Activated CD4-positive, alpha-beta T cell treated with anti-CD3 and anti-CD28 coated beads for 36 hours (primary cell): ENCODE measurements around the gene NAA16. TPM values are rescaled to one million over a fixed set of nuclear protein-coding genes. Genes with fewer than 3 reads are reported as not detected.

Experiments
- ATAC-seq: fragments of 200-7000 bp; cut with Tn5 transposase; one replicate; pipeline ENCODE4 v1.10.0; 2021; ENCODE audit warnings: mild to moderate bottlenecking, moderate library complexity
- CTCF ChIA-PET: fragments of 350-600 bp; sonication (Branson Sonifier 250); formaldehyde crosslinking; loops from one replicate; lab custom pipeline; 2021; ENCODE audit warnings: antibody characterized with exemption; lab: Charles Lee
- POLR2A ChIA-PET: fragments of 350-600 bp; sonication (Branson Sonifier 250); formaldehyde crosslinking; loops from one replicate; lab custom pipeline; 2021; ENCODE audit warnings: antibody characterized with exemption, inconsistent platforms; lab: Charles Lee
- DNase-seq: peaks from one replicate; pipeline ENCODE4 v3.0.0-alpha.2; 2020
- H3K27ac Mint-ChIP-seq: one replicate; pipeline ENCODE4 v1.8.0; 2021; ENCODE audit warnings: mixed read lengths
- H3K27me3 Mint-ChIP-seq: one replicate; pipeline ENCODE4 v1.8.0; 2021; ENCODE audit warnings: mixed read lengths
- H3K36me3 Mint-ChIP-seq: one replicate; pipeline ENCODE4 v1.8.0; 2021; ENCODE audit warnings: low read depth, mixed read lengths
- H3K4me1 Mint-ChIP-seq: one replicate; pipeline ENCODE4 v1.8.0; 2021; ENCODE audit warnings: mixed read lengths
- H3K4me3 Mint-ChIP-seq: one replicate; pipeline ENCODE4 v1.8.0; 2021; ENCODE audit warnings: mild to moderate bottlenecking, moderate library complexity, mixed read lengths
- H3K9me3 Mint-ChIP-seq: one replicate; pipeline ENCODE4 v1.8.0; 2021; ENCODE audit warnings: low read depth, mixed read lengths
- intact Hi-C, 2 experiments: fragments of 100-400 bp; cut with DNase I in 1 of 2; cut with micrococcal nuclease in 1 of 2; formaldehyde crosslinking; loops; one replicate each; pipeline versions ENCODE4 v1.14.2 to v1.15.1; 2022 to 2024; cut with DNase I, micrococcal nuclease
- total RNA-seq, 2 experiments: library from RNA; stranded (reverse); gene quantifications; one replicate each; pipeline ENCODE4 v1.2.3, GENCODE V29; 2021

Gene NAA16
- total RNA-seq, 2 experiments from 2014 or later, result 24.0 to 29.8 TPM

- Mint-ChIP-seq H3K9me3 (no peaks in the 10 kb centered on the region), H3K4me3 (no peak overlapping the region), H3K36me3 (peaks cover 66% of the 10 kb centered on the region), H3K27ac (no peak overlapping the region), H3K4me1 (peaks cover 43% of the 10 kb centered on the region), H3K27me3 (no peaks in the 10 kb centered on the region)
- intact Hi-C loops, result no loop called here
- no peak for DNase-seq
- ChIA-PET POLR2A (interaction anchor here (0.6 kb wide), 1 partner anchor 88 kb away, joined by 9 read pairs; no protein-coding TSS in a partner anchor), CTCF (interaction anchor here (0.9 kb wide), 1 partner anchor 306 kb away, joined by 3 read pairs; no protein-coding TSS in a partner anchor)
- ATAC-seq, result no peak
Observed at GRCh38 chr13:41361491-41361890, 50.4 kb downstream of the NAA16 start.

- DNase-seq (no peak), ATAC-seq (no peak)
- intact Hi-C loops, result no loop called here
- no peak overlapping the region for H3K4me3 Mint-ChIP-seq
- no peaks in the 10 kb centered on the region for H3K9me3 Mint-ChIP-seq
- H3K27me3 Mint-ChIP-seq, result no peaks in the 10 kb centered on the region
- ChIA-PET CTCF (interaction anchor here (1.0 to 1.7 kb wide), 5 partner anchors 11 to 289 kb away, joined by 3 to 6 read pairs (median 5); no protein-coding TSS in a partner anchor), POLR2A (interaction anchor here (0.6 kb wide), 1 partner anchor 20 kb away, joined by 3 read pairs; no protein-coding TSS in a partner anchor)
- peaks cover 70% of the 10 kb centered on the region for H3K36me3 Mint-ChIP-seq
- H3K27ac Mint-ChIP-seq, result no peak overlapping the region
- peaks cover 21% of the 10 kb centered on the region for H3K4me1 Mint-ChIP-seq
Observed at GRCh38 chr13:41364043-41364442, 53.0 kb downstream of the NAA16 start.

GRCh38 chr13:41365631-41366030 lies 54.6 kb downstream of the NAA16 start:
- H3K9me3 Mint-ChIP-seq, result no peaks in the 10 kb centered on the region
- DNase-seq (no peak), ATAC-seq (no peak)
- no peaks in the 10 kb centered on the region for H3K27me3 Mint-ChIP-seq
- no peak overlapping the region for H3K27ac Mint-ChIP-seq
- H3K36me3 Mint-ChIP-seq, result peaks cover 72% of the 10 kb centered on the region
- H3K4me3 Mint-ChIP-seq, result no peak overlapping the region
- ChIA-PET POLR2A (no interaction called here), CTCF (interaction anchor here (1.0 kb wide), 1 partner anchor 14 kb away, joined by 3 read pairs; no protein-coding TSS in a partner anchor)
- intact Hi-C loops, result no loop called here
- H3K4me1 Mint-ChIP-seq, result peaks cover 9% of the 10 kb centered on the region

DNA sequence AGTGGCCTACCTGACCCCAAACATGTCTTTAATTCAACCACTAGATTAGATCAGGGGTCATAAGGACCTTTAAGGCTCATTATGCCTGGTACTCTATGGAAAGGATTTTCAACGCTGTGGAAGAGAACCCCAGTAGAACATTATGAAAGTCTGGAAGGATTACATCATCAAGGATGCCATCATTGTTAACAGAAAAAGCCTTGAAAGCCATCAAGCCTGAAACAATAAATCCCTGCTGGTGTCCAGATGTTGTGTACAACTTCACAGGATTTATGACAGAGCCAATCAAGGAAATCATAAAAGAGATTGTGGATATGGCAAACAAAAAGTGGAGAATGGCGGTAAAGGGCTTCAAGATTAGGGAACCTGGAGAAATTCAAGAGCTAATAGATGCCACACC lies 59.7 kb downstream of the NAA16 start:
- ChIA-PET POLR2A (no interaction called here), CTCF (interaction anchor here (0.8 kb wide), 1 partner anchor 28 kb away, joined by 3 read pairs; no protein-coding TSS in a partner anchor)
- Mint-ChIP-seq H3K36me3 (peaks cover 58% of the 10 kb centered on the region), H3K9me3 (no peaks in the 10 kb centered on the region), H3K27me3 (no peaks in the 10 kb centered on the region), H3K4me3 (no peak overlapping the region), H3K27ac (no peak overlapping the region), H3K4me1 (peaks cover 3% of the 10 kb centered on the region)
- intact Hi-C loops, result no loop called here
- DNase-seq (no peak), ATAC-seq (no peak)

DNA sequence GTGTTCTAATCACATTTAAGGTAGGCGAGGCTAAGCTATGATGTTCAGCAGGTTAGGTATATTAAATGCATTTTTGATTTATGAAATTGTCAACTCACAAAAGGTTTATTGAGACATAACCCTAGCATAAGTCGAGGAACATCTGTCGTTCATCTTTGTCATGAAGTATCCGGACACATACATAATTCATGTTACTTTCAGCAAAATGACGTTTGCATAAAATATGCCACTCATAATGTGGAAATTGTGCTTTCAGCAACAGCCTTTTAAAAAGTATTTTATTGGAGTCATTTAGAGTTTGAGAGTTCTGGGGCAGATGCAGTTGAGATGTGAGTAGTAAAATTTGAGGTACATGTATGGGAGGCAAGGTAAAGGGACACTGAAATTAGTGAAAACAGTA lies 66.4 kb downstream of the NAA16 start:
- no peaks in the 10 kb centered on the region for H3K27me3 Mint-ChIP-seq
- ATAC-seq, result no peak
- H3K27ac Mint-ChIP-seq, result no peak overlapping the region
- CTCF ChIA-PET, result interaction anchor here (1.4 kb wide), 1 partner anchor 13 kb away, joined by 3 read pairs; no protein-coding TSS in a partner anchor
- no peaks in the 10 kb centered on the region for H3K9me3 Mint-ChIP-seq
- intact Hi-C loops, result no loop called here
- no peak for DNase-seq
- peaks cover 12% of the 10 kb centered on the region for H3K4me1 Mint-ChIP-seq
- H3K36me3 Mint-ChIP-seq, result peaks cover 22% of the 10 kb centered on the region
- H3K4me3 Mint-ChIP-seq, result no peak overlapping the region
- POLR2A ChIA-PET, result no interaction called here

DNA sequence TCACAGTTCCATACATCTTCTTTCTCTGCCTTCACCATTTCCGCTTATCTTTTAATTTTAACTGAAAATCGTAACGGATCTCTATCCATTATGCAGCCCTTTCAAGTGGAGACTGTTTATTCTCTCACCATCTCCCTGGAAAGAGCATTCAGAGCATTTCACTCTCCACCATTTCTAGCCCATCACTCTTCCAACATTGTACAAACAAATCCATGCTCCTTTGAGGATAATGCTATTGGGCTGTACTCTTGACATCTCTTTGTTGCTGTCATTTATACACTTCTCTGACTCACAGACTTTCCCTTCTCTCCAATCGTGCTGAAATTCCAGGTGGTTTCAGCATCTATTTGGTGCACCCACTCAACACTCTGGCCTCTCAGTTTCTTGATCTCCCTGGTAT lies 71.4 kb downstream of the NAA16 start:
- H3K27me3 Mint-ChIP-seq, result no peaks in the 10 kb centered on the region
- H3K4me1 Mint-ChIP-seq, result peaks cover 24% of the 10 kb centered on the region
- no peaks in the 10 kb centered on the region for H3K9me3 Mint-ChIP-seq
- no peak for DNase-seq
- ChIA-PET POLR2A (no interaction called here), CTCF (no interaction called here)
- ATAC-seq, result no peak
- no peaks in the 10 kb centered on the region for H3K36me3 Mint-ChIP-seq
- intact Hi-C loops, result loop anchor here in 1 of 2 experiments (10.0 kb wide), 2 partner anchors 172 to 272 kb away; no protein-coding TSS in a partner anchor
- H3K4me3 Mint-ChIP-seq, result no peak overlapping the region
- H3K27ac Mint-ChIP-seq, result no peak overlapping the region

GRCh38 chr13:41383386-41383785 lies 72.3 kb downstream of the NAA16 start:
- no peak overlapping the region for H3K4me3 Mint-ChIP-seq
- intact Hi-C loops, result loop anchor here in 1 of 2 experiments (10.0 kb wide), 2 partner anchors 171 to 271 kb away; no protein-coding TSS in a partner anchor
- peak overlapping the region; percentile 11 for H3K27ac Mint-ChIP-seq
- CTCF ChIA-PET, result no interaction called here
- peaks cover 24% of the 10 kb centered on the region for H3K4me1 Mint-ChIP-seq
- peak; percentile 66 for ATAC-seq
- no peaks in the 10 kb centered on the region for H3K27me3 Mint-ChIP-seq
- H3K36me3 Mint-ChIP-seq, result no peaks in the 10 kb centered on the region
- no peak for DNase-seq
- H3K9me3 Mint-ChIP-seq, result no peaks in the 10 kb centered on the region
- POLR2A ChIA-PET, result no interaction called here

GRCh38 chr13:41384749-41385503 lies 73.9 kb downstream of the NAA16 start:
- no peaks in the 10 kb centered on the region for H3K27me3 Mint-ChIP-seq
- intact Hi-C loops, result loop anchor here in 1 of 2 experiments (10.0 kb wide), 2 partner anchors 170 to 270 kb away; no protein-coding TSS in a partner anchor
- POLR2A ChIA-PET, result no interaction called here

GRCh38 chr13:41386211-41386610 lies 75.1 kb downstream of the NAA16 start:
- intact Hi-C loops, result loop anchor here in 1 of 2 experiments (10.0 kb wide), 2 partner anchors 169 to 269 kb away; no protein-coding TSS in a partner anchor
- Mint-ChIP-seq H3K9me3 (no peaks in the 10 kb centered on the region), H3K4me1 (peaks cover 17% of the 10 kb centered on the region), H3K36me3 (no peaks in the 10 kb centered on the region), H3K4me3 (no peak overlapping the region), H3K27me3 (no peaks in the 10 kb centered on the region), H3K27ac (no peak overlapping the region)
- DNase-seq, result no peak
- POLR2A ChIA-PET, result no interaction called here
- CTCF ChIA-PET, result interaction anchor here (1.5 to 1.6 kb wide), 2 partner anchors 74 to 267 kb away, joined by 3 to 7 read pairs; no protein-coding TSS in a partner anchor
- ATAC-seq, result no peak

More at GRCh38 chr13:41384749-41385503, 73.9 kb downstream of the NAA16 start:
- CTCF ChIA-PET, result interaction anchor here (0.7 to 1.6 kb wide), 5 partner anchors 21 to 474 kb away, joined by 3 to 7 read pairs (median 3); no protein-coding TSS in a partner anchor
- Mint-ChIP-seq H3K4me1 (peaks cover 26% of the 10 kb centered on the region), H3K36me3 (no peaks in the 10 kb centered on the region), H3K4me3 (no peak overlapping the region), H3K9me3 (no peaks in the 10 kb centered on the region), H3K27ac (no peak overlapping the region)
- DNase-seq (peak; percentile 9), ATAC-seq (no peak)

GRCh38 chr13:41387576-41387975 lies 76.5 kb downstream of the NAA16 start:
- no peaks in the 10 kb centered on the region for H3K27me3 Mint-ChIP-seq
- no peak overlapping the region for H3K27ac Mint-ChIP-seq
- ChIA-PET POLR2A (no interaction called here), CTCF (interaction anchor here (0.6 kb wide), 2 partner anchors 25 to 539 kb away, joined by 3 read pairs; no protein-coding TSS in a partner anchor)
- DNase-seq (no peak), ATAC-seq (no peak)
- no peaks in the 10 kb centered on the region for H3K36me3 Mint-ChIP-seq
- H3K4me3 Mint-ChIP-seq, result no peak overlapping the region
- intact Hi-C loops, result loop anchor here in 1 of 2 experiments (10.0 kb wide), 2 partner anchors 167 to 267 kb away; no protein-coding TSS in a partner anchor
- H3K9me3 Mint-ChIP-seq, result no peaks in the 10 kb centered on the region
- H3K4me1 Mint-ChIP-seq, result peaks cover 16% of the 10 kb centered on the region

DNA sequence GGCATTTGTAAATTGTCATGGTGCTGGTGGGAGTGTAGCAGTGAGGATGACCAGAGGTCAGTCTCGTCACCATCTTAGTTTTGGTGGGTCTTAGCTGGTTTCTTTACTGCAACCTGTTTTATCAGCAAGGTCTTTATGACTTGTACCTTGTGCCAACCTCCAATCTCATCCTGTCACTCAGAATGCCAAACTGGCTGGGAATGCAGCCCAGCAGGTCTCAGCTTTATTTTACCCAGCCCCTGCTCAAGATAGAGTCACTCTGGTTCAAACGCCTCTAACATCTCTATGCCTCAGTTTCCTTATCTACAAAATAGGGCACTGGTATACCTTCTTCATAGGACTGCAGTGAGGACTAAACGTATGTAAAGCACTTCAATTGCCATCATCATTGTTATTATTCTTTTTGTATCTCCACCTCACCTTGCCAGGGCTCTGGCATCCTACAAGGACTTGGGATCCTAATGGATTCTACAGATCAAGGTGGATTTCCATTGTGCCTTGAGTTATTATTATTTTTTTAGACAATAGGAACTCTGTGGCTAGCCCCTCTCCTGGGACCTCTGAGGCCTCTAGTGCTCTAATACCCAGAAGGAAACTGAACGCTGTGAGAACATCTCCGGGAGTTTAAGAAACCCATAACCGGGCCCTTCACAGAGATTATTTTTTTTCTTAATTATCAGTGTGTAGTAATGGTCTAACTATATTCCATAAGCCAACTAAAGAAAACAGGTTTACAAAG lies 77.2 kb downstream of the NAA16 start:
- no peak for DNase-seq
- no peaks in the 10 kb centered on the region for H3K27me3 Mint-ChIP-seq
- H3K4me3 Mint-ChIP-seq, result no peak overlapping the region
- no peak overlapping the region for H3K27ac Mint-ChIP-seq
- H3K4me1 Mint-ChIP-seq, result peaks cover 9% of the 10 kb centered on the region
- no peak for ATAC-seq
- no peaks in the 10 kb centered on the region for H3K36me3 Mint-ChIP-seq
- ChIA-PET POLR2A (no interaction called here), CTCF (interaction anchor here (0.6 kb wide), 1 partner anchor 538 kb away, joined by 3 read pairs; no protein-coding TSS in a partner anchor)
- intact Hi-C loops, result loop anchor here in 1 of 2 experiments (10.0 kb wide), 2 partner anchors 166 to 266 kb away; no protein-coding TSS in a partner anchor
- H3K9me3 Mint-ChIP-seq, result no peaks in the 10 kb centered on the region
